ENCODE results near the gene H1-8. TPM values are rescaled to one million over a fixed set of nuclear protein-coding genes. Genes with fewer than 3 reads are reported as not detected.

The H1-8 gene
- total and polyA plus RNA-seq, 2 experiments from 2014 or later = not detected

GRCh38 chr3:129503471-129504291 is 39.3 kb upstream of the H1-8 start:
- Histone ChIP-seq H3K4me2 (no peak overlapping the region), H3K79me2 (no peaks in the 10 kb centered on the region), H3K36me3 (replicated peaks; ENCODE audit: insufficient read depth, low read depth) (no peaks in the 10 kb centered on the region), H3K27me3 (no peaks in the 10 kb centered on the region), H3K4me1 (ENCODE audit: insufficient read depth) (no peaks in the 10 kb centered on the region), H4K20me1 (ENCODE audit: insufficient read depth, poor library complexity, severe bottlenecking) (no peaks in the 10 kb centered on the region), H2AFZ (no peak overlapping the region), H3K9me3 (ENCODE audit: low read depth) (no peaks in the 10 kb centered on the region), H3K9me2 (replicated peaks; ENCODE audit: insufficient read depth) (no peaks in the 10 kb centered on the region), H3K27ac (no peak overlapping the region), H3K4me3 (no peak overlapping the region)
- 82% methylated on average over 13 of the region's 13 CpGs for WGBS (ENCODE audit: low lambda C conversion rate, missing lambda C conversion rate)
- TF ChIP-seq CTCF (IDR thresholded peaks at IDR 0.05; ENCODE audit: poor library complexity) = no peak
- no peak for TF ChIP-seq EZH2 (IDR thresholded peaks at IDR 0.05; ENCODE audit: borderline replicate concordance)
- no peak for TF ChIP-seq EZH2phosphoT487 (IDR thresholded peaks at IDR 0.05; ENCODE audit: low read depth, severe bottlenecking, unreplicated experiment)
- no peak for DNase-seq (ENCODE audit: low spot score)

GRCh38 chr3:129504471-129505100 is 38.4 kb upstream of the H1-8 start:
- WGBS (ENCODE audit: low lambda C conversion rate, missing lambda C conversion rate) = 92% methylated on average over 5 of the region's 5 CpGs
- TF ChIP-seq CTCF (IDR thresholded peaks at IDR 0.05; ENCODE audit: poor library complexity) (no peak), EZH2 (IDR thresholded peaks at IDR 0.05; ENCODE audit: borderline replicate concordance) (no peak), EZH2phosphoT487 (IDR thresholded peaks at IDR 0.05; ENCODE audit: low read depth, severe bottlenecking, unreplicated experiment) (no peak)
- no peaks in the 10 kb centered on the region for H3K36me3 ChIP-seq (replicated peaks; ENCODE audit: insufficient read depth, low read depth)

GRCh38 chr3:129505341-129505740 is 37.6 kb upstream of the H1-8 start:
- Histone ChIP-seq H3K9me2 (replicated peaks; ENCODE audit: insufficient read depth) (no peaks in the 10 kb centered on the region), H4K20me1 (ENCODE audit: insufficient read depth, poor library complexity, severe bottlenecking) (no peaks in the 10 kb centered on the region), H3K4me2 (no peak overlapping the region), H3K79me2 (no peaks in the 10 kb centered on the region), H3K4me1 (ENCODE audit: insufficient read depth) (no peaks in the 10 kb centered on the region), H3K9me3 (ENCODE audit: low read depth) (no peaks in the 10 kb centered on the region), H3K36me3 (replicated peaks; ENCODE audit: insufficient read depth, low read depth) (no peaks in the 10 kb centered on the region), H2AFZ (no peak overlapping the region), H3K4me3 (no peak overlapping the region), H3K27ac (no peak overlapping the region), H3K27me3 (no peaks in the 10 kb centered on the region)
- no peak for DNase-seq (ENCODE audit: low spot score)
- WGBS (ENCODE audit: low lambda C conversion rate, missing lambda C conversion rate) = 92% methylated on average over 6 of the region's 6 CpGs
- TF ChIP-seq CTCF (IDR thresholded peaks at IDR 0.05; ENCODE audit: poor library complexity) = no peak
- TF ChIP-seq EZH2phosphoT487 (IDR thresholded peaks at IDR 0.05; ENCODE audit: low read depth, severe bottlenecking, unreplicated experiment) = no peak
- no peak for TF ChIP-seq EZH2 (IDR thresholded peaks at IDR 0.05; ENCODE audit: borderline replicate concordance)

More at GRCh38 chr3:129504471-129505100, 38.4 kb upstream of the H1-8 start:
- H2AFZ ChIP-seq = no peak overlapping the region
- H3K9me3 ChIP-seq (ENCODE audit: low read depth) = no peaks in the 10 kb centered on the region
- no peaks in the 10 kb centered on the region for H3K79me2 ChIP-seq
- H3K4me2 ChIP-seq = no peak overlapping the region
- no peaks in the 10 kb centered on the region for H3K9me2 ChIP-seq (replicated peaks; ENCODE audit: insufficient read depth)
- no peak overlapping the region for H3K27ac ChIP-seq
- no peaks in the 10 kb centered on the region for H3K27me3 ChIP-seq
- H4K20me1 ChIP-seq (ENCODE audit: insufficient read depth, poor library complexity, severe bottlenecking) = no peaks in the 10 kb centered on the region
- no peaks in the 10 kb centered on the region for H3K4me1 ChIP-seq (ENCODE audit: insufficient read depth)
- no peak for DNase-seq (ENCODE audit: low spot score)
- no peak overlapping the region for H3K4me3 ChIP-seq

Data from hepatocyte (in vitro differentiated cells).